ENCODE measurements around the gene ACVR1. TPM values are rescaled to one million over a fixed set of nuclear protein-coding genes. Genes with fewer than 3 reads are reported as not detected.

The ACVR1 gene
- polyA plus RNA-seq, 1 of the 3 experiments (the other 2 are of a cell fraction): 22.4 TPM

GRCh38 chr2:157825885-157826284 is 50.2 kb downstream of the ACVR1 start:
- Histone ChIP-seq H3K36me3 (replicated peaks in 1 of 2; ENCODE audit: control insufficient read depth in 1 of 2, insufficient read depth in 2 of 2, low read length in 1 of 2) (peaks cover 0 to 4% of the 10 kb centered on the region in 2 experiments), H3K9me2 (no peaks in the 10 kb centered on the region), H2AFZ (ENCODE audit: low read depth) (no peak overlapping the region), H3F3A (replicated peaks; ENCODE audit: insufficient read depth) (peaks cover 6% of the 10 kb centered on the region), H3K27ac (ENCODE audit: low read depth in 2 of 2, low read length in 1 of 2) (no peak overlapping the region; a peak in 1 of 4 replicates), H3K79me2 (ENCODE audit: insufficient read depth) (peaks cover 27% of the 10 kb centered on the region), H3K4me2 (no peak overlapping the region), H3K27me3 (ENCODE audit: insufficient read depth) (no peaks in the 10 kb centered on the region), H3K9me3 (no peaks in the 10 kb centered on the region), H3K9ac (no peak overlapping the region), H3K4me1 (ENCODE audit: control insufficient read depth in 1 of 2, insufficient read depth in 2 of 2, low read depth in 1 of 2, low read length in 1 of 2) (peaks cover 3 to 14% of the 10 kb centered on the region in 2 experiments; a peak in 2 of 4 replicates), H3K4me3 (ENCODE audit: low read depth in 2 of 2, low read length in 1 of 2) (no peak overlapping the region), H4K20me1 (ENCODE audit: insufficient read depth) (no peaks in the 10 kb centered on the region)
- no peak for DNase-seq
- TF ChIP-seq, protein P1, sequence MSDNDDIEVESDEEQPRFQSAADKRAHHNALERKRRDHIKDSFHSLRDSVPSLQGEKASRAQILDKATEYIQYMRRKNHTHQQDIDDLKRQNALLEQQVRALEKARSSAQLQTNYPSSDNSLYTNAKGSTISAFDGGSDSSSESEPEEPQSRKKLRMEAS (IDR thresholded peaks at IDR 0.05; ENCODE audit: low read depth): no peak
- TF ChIP-seq FOXM1 (IDR thresholded peaks at IDR 0.05; ENCODE audit: low read depth): no peak
- 84% methylated on average over 6 of the region's 6 CpGs for WGBS (ENCODE audit: low lambda C conversion rate)
- ChIA-PET CTCF (no interaction called here), POLR2A (no interaction called here)

DNA sequence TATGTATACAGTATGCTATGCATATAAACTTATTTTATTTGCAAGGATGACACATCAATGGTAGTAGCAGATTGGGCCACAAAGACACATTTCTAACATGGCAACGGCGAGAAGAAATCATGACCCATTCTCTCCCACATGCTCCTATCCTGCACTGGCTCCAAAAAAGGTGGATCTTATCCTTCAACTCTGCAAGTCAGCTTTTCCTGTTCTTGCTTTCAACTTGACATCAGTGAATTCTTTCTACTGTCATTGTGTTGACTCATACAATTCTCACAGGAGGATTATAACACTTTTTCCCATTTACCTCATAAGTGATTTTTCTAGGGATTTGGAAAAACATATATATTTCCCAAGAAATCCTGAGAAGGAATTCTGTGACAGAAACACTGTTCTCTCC is 53.1 kb downstream of the ACVR1 start:
- no peak for DNase-seq

DNA sequence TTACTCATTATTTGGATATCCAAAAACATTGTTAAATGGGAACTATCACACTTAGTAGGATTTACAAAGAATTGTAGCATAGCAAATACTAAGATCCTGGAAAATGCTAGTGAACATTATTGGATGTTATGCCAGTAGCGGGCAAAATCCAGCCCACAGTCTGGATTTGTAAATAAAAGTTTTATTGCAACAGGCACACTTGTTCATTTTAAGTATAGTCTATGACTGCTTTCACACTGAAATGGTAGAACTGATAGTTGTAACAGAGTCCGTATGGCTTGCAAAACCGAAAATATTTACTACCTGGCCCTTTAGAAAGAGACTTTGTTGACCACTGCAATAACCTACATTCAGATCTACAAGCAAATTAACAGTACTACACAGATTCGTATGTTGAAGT is 53.6 kb downstream of the ACVR1 start:
- H2AFZ ChIP-seq (ENCODE audit: low read depth): no peak overlapping the region
- CTCF ChIA-PET: no interaction called here
- H3K4me1 ChIP-seq (ENCODE audit: control insufficient read depth in 1 of 2, insufficient read depth in 2 of 2, low read depth in 1 of 2, low read length in 1 of 2): peaks cover 0 to 10% of the 10 kb centered on the region in 2 experiments; a peak in 1 of 4 replicates
- POLR2A ChIA-PET: no interaction called here
- H3K4me2 ChIP-seq: no peak overlapping the region
- no peak for DNase-seq
- no peak overlapping the region for H3K4me3 ChIP-seq (ENCODE audit: low read depth in 2 of 2, low read length in 1 of 2)
- no peaks in the 10 kb centered on the region for H3K9me2 ChIP-seq
- H3F3A ChIP-seq (replicated peaks; ENCODE audit: insufficient read depth): no peaks in the 10 kb centered on the region
- no peaks in the 10 kb centered on the region for H3K9me3 ChIP-seq
- TF ChIP-seq, protein P2, sequence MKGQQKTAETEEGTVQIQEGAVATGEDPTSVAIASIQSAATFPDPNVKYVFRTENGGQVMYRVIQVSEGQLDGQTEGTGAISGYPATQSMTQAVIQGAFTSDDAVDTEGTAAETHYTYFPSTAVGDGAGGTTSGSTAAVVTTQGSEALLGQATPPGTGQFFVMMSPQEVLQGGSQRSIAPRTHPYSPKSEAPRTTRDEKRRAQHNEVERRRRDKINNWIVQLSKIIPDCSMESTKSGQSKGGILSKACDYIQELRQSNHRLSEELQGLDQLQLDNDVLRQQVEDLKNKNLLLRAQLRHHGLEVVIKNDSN (IDR thresholded peaks at IDR 0.05; ENCODE audit: borderline replicate concordance, low read depth): no peak
- TF ChIP-seq, protein P1 (IDR thresholded peaks at IDR 0.05; ENCODE audit: low read depth): no peak
- TF ChIP-seq MEF2A (IDR thresholded peaks at IDR 0.05; ENCODE audit: borderline replicate concordance, low read depth) (no peak), FOSL2 (IDR thresholded peaks at IDR 0.05; ENCODE audit: borderline replicate concordance, low read depth) (no peak), RCOR1 (IDR thresholded peaks at IDR 0.05; ENCODE audit: low read length) (no peak), RFX5 (IDR thresholded peaks at IDR 0.05; ENCODE audit: low read length) (no peak), TCF12 (IDR thresholded peaks at IDR 0.05) (no peak), CHD2 (IDR thresholded peaks at IDR 0.05; ENCODE audit: low read length, partially characterized antibody) (no peak), CTCF (IDR thresholded peaks at IDR 0.05) (no peak), NRF1 (IDR thresholded peaks at IDR 0.05; ENCODE audit: low read depth, low read length) (no peak), ELF1 (IDR thresholded peaks at IDR 0.05) (no peak), RXRA (IDR thresholded peaks at IDR 0.05; ENCODE audit: borderline replicate concordance, low read depth) (no peak)
- H3K36me3 ChIP-seq (replicated peaks in 1 of 2; ENCODE audit: control insufficient read depth in 1 of 2, insufficient read depth in 2 of 2, low read length in 1 of 2): peaks cover 6 to 13% of the 10 kb centered on the region in 2 experiments
- H3K27me3 ChIP-seq (ENCODE audit: insufficient read depth): no peaks in the 10 kb centered on the region
- H3K79me2 ChIP-seq (ENCODE audit: insufficient read depth): peaks cover 17% of the 10 kb centered on the region; the same call in 1 of the 2 replicates
- peak overlapping the region in 1 of 2 experiments; percentile 45; a peak in 1 of 4 replicates for H3K27ac ChIP-seq (ENCODE audit: low read depth in 2 of 2, low read length in 1 of 2)
- H3K9ac ChIP-seq: no peak overlapping the region
- 93% methylated on average over 4 of the region's 4 CpGs for WGBS (ENCODE audit: low lambda C conversion rate)
- H4K20me1 ChIP-seq (ENCODE audit: insufficient read depth): 0 out of 2 replicates have a peak, but pooled peaks cover 5% of the 10 kb centered on the region

More for the DNA sequence above, 53.1 kb downstream of the ACVR1 start:
- H3K79me2 ChIP-seq (ENCODE audit: insufficient read depth): peaks cover 22% of the 10 kb centered on the region
- H2AFZ ChIP-seq (ENCODE audit: low read depth): no peak overlapping the region
- H3K9me2 ChIP-seq: no peaks in the 10 kb centered on the region
- no peak overlapping the region for H3K4me2 ChIP-seq
- H3F3A ChIP-seq (replicated peaks; ENCODE audit: insufficient read depth): no peaks in the 10 kb centered on the region
- ChIA-PET POLR2A (no interaction called here), CTCF (no interaction called here)
- peak overlapping the region in 1 of 2 experiments; percentile 45; a peak in 2 of 4 replicates for H3K27ac ChIP-seq (ENCODE audit: low read depth in 2 of 2, low read length in 1 of 2)
- H3K27me3 ChIP-seq (ENCODE audit: insufficient read depth): no peaks in the 10 kb centered on the region
- H3K4me1 ChIP-seq (ENCODE audit: control insufficient read depth in 1 of 2, insufficient read depth in 2 of 2, low read depth in 1 of 2, low read length in 1 of 2): peaks cover 0 to 10% of the 10 kb centered on the region in 2 experiments; a peak in 1 of 4 replicates
- H3K9me3 ChIP-seq: no peaks in the 10 kb centered on the region
- H3K9ac ChIP-seq: no peak overlapping the region
- no peak overlapping the region for H3K4me3 ChIP-seq (ENCODE audit: low read depth in 2 of 2, low read length in 1 of 2)
- WGBS (ENCODE audit: low lambda C conversion rate): 100% methylated on average over 2 of the region's 2 CpGs
- H3K36me3 ChIP-seq (replicated peaks in 1 of 2; ENCODE audit: control insufficient read depth in 1 of 2, insufficient read depth in 2 of 2, low read length in 1 of 2): peaks cover 3 to 9% of the 10 kb centered on the region in 2 experiments
- H4K20me1 ChIP-seq (ENCODE audit: insufficient read depth): 0 out of 2 replicates have a peak, but pooled peaks cover 5% of the 10 kb centered on the region
- TF ChIP-seq JUND (IDR thresholded peaks at IDR 0.05) (0 out of 2 replicates have a peak, but pooled peaks have one; percentile 20), YY1 (IDR thresholded peaks at IDR 0.05; ENCODE audit: low read depth) (no peak)

All from SK-N-SH (cell line).